Stimulated activated naive B cell treated with anti-CD40 and anti-IgM and Interleukin-4, amounts not matched to agents 10 μg/mL and 1 μg/mL and 100 μg/mL, for 72 hours (primary cell): ENCODE results near the gene SLC37A1.

Experiments
- ATAC-seq, 2 donors: fragments of 150-1000 bp; cut with Tn5 transposase; replicated peaks; 2 replicates each; pipeline ENCODE4 v1.10.0; 2021; ENCODE audit warnings: moderate library complexity in 1 of 2
- DNase-seq: peaks from one replicate; pipeline ENCODE4 v3.0.0; 2021
- H3K27ac Mint-ChIP-seq: one replicate; pipeline ENCODE4 v1.8.0; 2022; ENCODE audit warnings: mild to moderate bottlenecking, mixed read lengths
- H3K27me3 Mint-ChIP-seq, 2 donors: one replicate each; pipeline ENCODE4 v1.8.0; 2022; ENCODE audit warnings: mixed read lengths in 2 of 2
- H3K36me3 Mint-ChIP-seq, 2 donors: one replicate each; pipeline ENCODE4 v1.8.0; 2022; ENCODE audit warnings: mixed read lengths in 2 of 2, mild to moderate bottlenecking in 1 of 2
- H3K4me1 Mint-ChIP-seq, 2 donors: one replicate each; pipeline ENCODE4 v1.8.0; 2022; ENCODE audit warnings: mixed read lengths in 2 of 2, mild to moderate bottlenecking in 1 of 2
- H3K4me3 Mint-ChIP-seq, 2 donors: one replicate each; pipeline ENCODE4 v1.8.0; 2022; ENCODE audit warnings: mild to moderate bottlenecking in 2 of 2, mixed read lengths in 2 of 2, moderate library complexity in 1 of 2
- H3K9me3 Mint-ChIP-seq, 2 donors: one replicate each; pipeline ENCODE4 v1.8.0; 2022; ENCODE audit warnings: mixed read lengths in 2 of 2, mild to moderate bottlenecking in 1 of 2

The SLC37A1 gene

DNA sequence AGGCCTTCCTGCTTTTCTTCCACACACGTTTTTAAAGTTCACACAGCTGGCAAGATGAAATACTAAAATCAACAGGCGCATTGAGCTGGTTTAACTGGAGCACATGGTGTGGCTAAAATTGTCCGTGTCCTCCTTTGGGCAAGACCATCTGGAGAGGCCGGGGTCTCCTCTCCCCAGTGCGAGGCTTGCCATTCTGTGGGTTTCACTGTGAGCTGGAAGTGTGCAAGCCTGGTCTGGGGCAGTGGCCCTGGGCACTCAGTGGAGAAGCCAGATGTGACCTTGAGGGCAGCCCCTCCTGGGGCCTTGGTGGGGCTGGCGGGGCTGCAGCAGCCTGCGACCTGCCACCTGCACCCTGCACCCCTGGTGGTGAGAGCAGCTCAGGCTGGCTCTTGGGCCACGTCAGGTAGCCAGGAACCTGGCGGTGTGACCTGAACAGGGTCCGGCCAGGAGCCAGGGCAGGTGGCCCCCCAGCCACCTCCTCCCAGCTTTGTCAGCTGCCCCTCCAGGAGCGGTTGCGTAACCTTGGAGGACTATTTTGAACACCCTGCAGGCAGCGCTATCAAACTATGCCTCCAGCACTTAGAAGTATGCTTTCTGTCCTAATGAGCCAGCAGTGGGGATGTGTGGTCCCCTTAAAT, 52.4 kb downstream of the SLC37A1 start:
- ATAC-seq (no peak), DNase-seq (no peak)
- H3K4me1 Mint-ChIP-seq = peaks cover 9 to 19% of the 10 kb centered on the region in 2 donors
- no peak overlapping the region for H3K4me3 Mint-ChIP-seq
- no peaks in the 10 kb centered on the region for H3K27me3 Mint-ChIP-seq
- H3K9me3 Mint-ChIP-seq = no peaks in the 10 kb centered on the region
- H3K36me3 Mint-ChIP-seq = peaks cover 53 to 80% of the 10 kb centered on the region in 2 donors
- H3K27ac Mint-ChIP-seq = peak overlapping the region; percentile 31

DNA sequence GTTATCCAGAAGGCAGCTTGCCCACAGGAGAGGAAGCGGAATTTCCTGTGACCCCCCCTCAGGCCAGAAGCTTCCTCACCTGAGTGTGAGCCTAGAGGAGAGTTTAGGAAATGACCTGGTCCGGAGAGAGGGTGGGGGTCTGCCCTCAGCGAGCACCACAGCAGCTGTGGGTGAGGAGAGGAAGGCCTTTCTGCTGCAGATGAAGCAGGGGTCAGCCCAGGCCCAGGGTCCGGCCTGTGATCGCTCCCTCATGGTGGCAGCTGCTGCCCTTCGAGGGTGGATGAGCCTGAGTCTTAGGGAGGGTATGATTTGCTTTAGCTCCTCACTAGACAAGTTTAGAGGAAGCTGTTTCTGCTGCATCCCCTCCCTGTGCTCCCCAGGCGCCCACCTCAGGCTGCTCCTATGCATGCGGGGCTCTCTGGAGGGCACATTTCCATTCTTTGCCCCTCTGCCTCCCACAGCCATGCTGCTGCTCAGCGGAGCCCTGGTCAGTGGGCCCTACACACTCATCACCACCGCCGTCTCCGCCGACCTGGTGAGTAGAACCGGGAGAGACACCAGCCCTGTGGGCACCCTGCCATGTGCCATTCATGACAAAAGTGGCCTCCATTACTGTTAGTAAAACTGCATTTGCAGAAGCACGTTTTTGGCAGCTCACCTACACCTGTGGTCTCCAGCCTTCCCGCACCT, 53.0 kb downstream of the SLC37A1 start:
- peak overlapping the region; percentile 31 for H3K27ac Mint-ChIP-seq
- H3K4me1 Mint-ChIP-seq = peaks cover 7 to 12% of the 10 kb centered on the region in 2 donors
- no peak overlapping the region for H3K4me3 Mint-ChIP-seq
- H3K27me3 Mint-ChIP-seq = no peaks in the 10 kb centered on the region
- peaks cover 58 to 78% of the 10 kb centered on the region in 2 donors for H3K36me3 Mint-ChIP-seq
- no peak for DNase-seq
- H3K9me3 Mint-ChIP-seq = no peaks in the 10 kb centered on the region
- ATAC-seq = no peak

DNA sequence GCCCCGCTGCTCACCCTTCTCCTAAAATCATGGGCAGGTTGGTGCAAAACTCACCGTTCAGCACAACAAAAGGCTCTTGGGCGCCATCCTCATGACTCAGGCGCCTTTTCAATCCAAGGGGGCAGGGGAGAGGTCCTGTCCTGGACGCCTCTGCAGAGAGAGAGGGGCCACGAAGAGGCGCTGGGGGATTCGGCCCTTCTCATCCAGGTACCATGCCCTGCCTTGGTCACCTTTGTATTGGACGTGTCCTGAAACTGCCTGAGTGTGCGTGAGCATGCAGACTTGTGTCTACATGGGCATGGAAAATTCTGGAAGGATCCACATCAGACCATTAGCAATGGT, 53.5 kb downstream of the SLC37A1 start:
- H3K27ac Mint-ChIP-seq = peak overlapping the region; percentile 57
- DNase-seq = no peak
- no peak for ATAC-seq
- no peaks in the 10 kb centered on the region for H3K27me3 Mint-ChIP-seq
- peaks cover 63 to 78% of the 10 kb centered on the region in 2 donors for H3K36me3 Mint-ChIP-seq
- peaks cover 2 to 7% of the 10 kb centered on the region in 2 donors for H3K4me1 Mint-ChIP-seq
- no peaks in the 10 kb centered on the region for H3K9me3 Mint-ChIP-seq
- H3K4me3 Mint-ChIP-seq = no peak overlapping the region

DNA sequence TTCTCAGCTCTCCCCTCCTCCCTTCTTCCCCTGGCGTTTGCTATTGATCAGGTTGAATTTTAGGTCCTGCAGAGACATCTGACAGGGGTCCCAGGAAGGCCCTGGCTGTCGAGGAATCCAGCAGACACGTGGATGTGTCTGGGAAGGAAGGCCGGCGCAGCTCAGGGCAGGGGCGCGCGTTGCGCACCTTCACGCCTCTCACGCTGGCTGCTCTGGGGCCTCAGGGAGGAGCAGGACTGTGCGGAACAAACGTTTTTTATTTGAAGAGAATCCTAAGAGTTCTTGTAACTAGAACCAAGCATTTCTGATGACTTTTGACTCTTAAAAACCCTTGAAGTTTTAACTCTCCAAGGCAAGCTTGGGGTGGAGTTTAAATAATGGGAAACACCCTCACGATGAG, 54.2 kb downstream of the SLC37A1 start:
- Mint-ChIP-seq H3K27ac (no peak overlapping the region), H3K4me1 (peaks cover under 1% of the 10 kb centered on the region in 2 donors), H3K9me3 (no peaks in the 10 kb centered on the region), H3K36me3 (peaks cover 63 to 76% of the 10 kb centered on the region in 2 donors), H3K4me3 (no peak overlapping the region), H3K27me3 (no peaks in the 10 kb centered on the region)
- DNase-seq = no peak
- no peak for ATAC-seq

DNA sequence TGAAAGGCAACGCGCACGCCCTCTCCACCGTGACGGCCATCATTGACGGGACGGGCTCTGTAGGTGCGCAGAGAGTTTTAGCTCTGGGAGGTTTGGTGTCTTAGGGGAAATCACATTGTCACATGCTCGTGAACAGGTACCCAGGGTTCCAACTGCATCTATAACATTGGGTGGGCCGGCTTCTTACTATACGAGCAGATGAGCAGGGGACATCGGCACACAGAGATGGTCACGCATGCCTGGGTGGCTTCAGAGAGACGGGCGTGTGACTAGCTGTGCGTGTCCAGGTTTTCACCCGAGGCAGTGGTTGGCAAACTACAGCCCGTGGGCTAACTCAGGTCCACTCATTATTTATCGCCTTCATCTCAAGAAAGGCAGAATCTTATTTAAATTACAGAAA, 54.7 kb downstream of the SLC37A1 start:
- H3K4me1 Mint-ChIP-seq = no peaks in the 10 kb centered on the region
- DNase-seq (no peak), ATAC-seq (no peak)
- peak overlapping the region in 1 of 2 donors; percentile 25 for H3K4me3 Mint-ChIP-seq
- no peak overlapping the region for H3K27ac Mint-ChIP-seq
- peaks cover 61 to 75% of the 10 kb centered on the region in 2 donors for H3K36me3 Mint-ChIP-seq
- no peaks in the 10 kb centered on the region for H3K9me3 Mint-ChIP-seq
- no peaks in the 10 kb centered on the region for H3K27me3 Mint-ChIP-seq

DNA sequence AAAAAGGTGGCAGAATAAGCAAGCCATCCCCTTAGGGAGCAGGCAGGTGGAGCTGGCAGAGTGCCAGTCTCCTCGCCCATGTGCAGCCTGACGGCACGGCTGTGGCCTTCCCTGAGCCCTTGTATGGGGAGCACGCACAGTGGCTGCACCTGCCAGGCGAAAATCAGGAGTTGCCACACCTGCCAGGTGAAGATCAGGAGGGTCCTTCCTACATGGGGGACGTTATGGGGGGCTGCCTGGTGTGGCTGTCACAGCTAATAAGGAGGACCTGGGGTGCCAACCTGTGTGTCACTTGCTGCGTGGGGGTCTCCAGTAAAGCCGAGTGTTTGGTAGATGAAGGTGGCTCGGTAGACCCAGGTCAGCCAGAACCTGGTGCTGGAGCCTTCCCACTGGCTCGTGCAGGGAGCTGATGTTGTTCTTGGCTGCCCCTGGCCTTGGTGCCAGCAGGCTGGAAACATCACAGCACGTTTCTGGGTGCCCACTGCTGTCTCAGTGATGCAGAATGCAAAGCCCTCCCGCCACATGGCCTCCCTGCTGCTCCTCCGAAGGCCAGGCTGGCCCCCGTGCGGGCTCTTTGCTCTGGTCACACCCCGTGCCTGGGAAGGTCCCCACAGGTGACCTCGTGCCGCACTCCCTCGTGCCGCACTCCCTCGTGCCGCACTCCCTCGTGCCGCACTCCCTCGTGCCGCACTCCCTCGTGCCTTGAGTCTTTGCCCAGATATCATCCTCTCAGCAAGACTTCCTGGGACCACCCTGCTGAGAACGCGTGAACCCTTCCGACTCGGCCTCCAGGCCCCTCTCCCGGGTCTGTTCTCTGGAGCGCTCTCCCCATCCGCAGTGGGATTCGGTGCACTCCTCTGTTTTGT, 55.4 kb downstream of the SLC37A1 start:
- ATAC-seq = no peak
- no peak overlapping the region for H3K27ac Mint-ChIP-seq
- H3K36me3 Mint-ChIP-seq = peaks cover 55 to 74% of the 10 kb centered on the region in 2 donors
- no peaks in the 10 kb centered on the region for H3K9me3 Mint-ChIP-seq
- H3K4me1 Mint-ChIP-seq = no peaks in the 10 kb centered on the region
- no peak for DNase-seq
- no peak overlapping the region for H3K4me3 Mint-ChIP-seq
- H3K27me3 Mint-ChIP-seq = no peaks in the 10 kb centered on the region

DNA sequence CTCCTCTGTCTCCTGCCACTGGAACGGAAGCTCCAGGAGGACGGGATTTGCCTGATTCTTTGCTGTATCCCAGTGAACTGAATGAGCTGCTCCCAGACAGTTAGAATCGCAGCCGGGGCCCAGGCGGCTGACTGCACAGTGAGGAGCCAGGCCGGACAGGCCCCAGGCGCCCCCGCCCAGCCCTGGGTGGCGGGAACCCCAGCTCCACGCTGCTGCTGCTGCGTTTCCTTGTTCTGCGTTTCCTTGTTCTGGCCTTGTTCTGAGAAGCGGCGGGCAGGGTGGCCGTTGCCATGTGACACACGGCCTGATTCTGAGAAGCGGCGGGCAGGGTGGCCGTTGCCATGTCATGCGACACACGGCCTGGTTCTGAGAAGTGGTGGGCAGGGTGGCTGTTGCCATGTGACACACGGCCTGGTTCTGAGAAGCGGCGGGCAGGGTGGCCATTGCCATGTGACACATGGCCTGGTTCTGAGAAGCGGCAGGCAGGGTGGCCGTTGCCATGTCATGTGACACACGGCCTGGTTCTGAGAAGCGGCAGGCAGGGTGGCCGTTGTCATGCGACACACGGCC, 56.2 kb downstream of the SLC37A1 start:
- DNase-seq = no peak
- no peak overlapping the region for H3K4me3 Mint-ChIP-seq
- no peaks in the 10 kb centered on the region for H3K4me1 Mint-ChIP-seq
- ATAC-seq = no peak
- no peaks in the 10 kb centered on the region for H3K27me3 Mint-ChIP-seq
- H3K9me3 Mint-ChIP-seq = no peaks in the 10 kb centered on the region
- H3K27ac Mint-ChIP-seq = no peak overlapping the region
- H3K36me3 Mint-ChIP-seq = peaks cover 56 to 73% of the 10 kb centered on the region in 2 donors

DNA sequence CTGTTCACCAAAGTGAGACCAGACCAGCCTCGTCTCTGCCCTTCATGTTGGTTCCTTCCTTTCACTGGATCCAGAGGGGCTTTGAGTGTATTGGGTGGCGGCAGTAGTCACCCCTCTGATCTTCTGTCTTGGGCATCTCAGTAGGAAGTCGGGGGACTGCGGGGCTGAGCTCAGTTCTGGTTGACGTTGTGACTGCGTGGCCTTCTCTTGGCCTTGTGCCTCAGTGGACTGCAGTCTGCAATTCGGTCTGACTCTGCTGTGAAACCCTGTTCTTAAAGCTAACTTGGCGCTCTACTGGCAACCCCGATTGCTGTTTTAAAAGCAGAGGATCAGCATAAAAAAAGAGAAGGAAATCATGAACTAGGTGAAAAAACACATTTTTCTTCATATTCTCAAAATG, 56.7 kb downstream of the SLC37A1 start:
- Mint-ChIP-seq H3K4me1 (no peaks in the 10 kb centered on the region), H3K36me3 (peaks cover 57 to 73% of the 10 kb centered on the region in 2 donors), H3K9me3 (no peaks in the 10 kb centered on the region), H3K27me3 (no peaks in the 10 kb centered on the region), H3K27ac (no peak overlapping the region), H3K4me3 (no peak overlapping the region)
- DNase-seq (no peak), ATAC-seq (no peak)

DNA sequence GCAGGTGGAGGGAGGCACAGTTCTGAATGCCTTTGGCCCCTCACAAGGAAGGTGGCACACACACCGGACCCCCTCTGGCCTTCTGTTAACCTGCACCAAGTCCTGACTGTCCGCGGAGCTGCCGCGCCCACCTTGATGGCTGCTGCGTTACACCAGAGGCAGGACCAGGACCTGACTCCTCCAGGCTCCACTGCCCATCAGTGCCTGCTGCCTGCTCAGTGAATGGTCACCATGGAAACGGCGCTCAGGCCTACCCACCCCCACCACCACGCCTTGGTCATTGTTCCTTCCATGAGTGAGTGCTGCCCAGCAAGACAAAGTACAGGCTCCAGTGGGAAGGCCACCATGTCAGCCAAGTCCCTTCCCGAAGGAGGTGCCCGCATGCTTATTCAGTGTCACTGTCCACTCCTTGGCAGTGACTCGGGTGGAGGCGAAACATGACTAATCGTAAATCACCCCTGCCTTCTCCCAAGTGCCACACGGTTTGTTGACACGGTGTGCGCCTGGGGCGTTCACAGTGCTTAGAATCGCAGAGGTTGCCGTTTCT, 57.3 kb downstream of the SLC37A1 start:
- no peak for DNase-seq
- Mint-ChIP-seq H3K9me3 (peaks cover under 1 to 4% of the 10 kb centered on the region in 2 donors), H3K27me3 (no peaks in the 10 kb centered on the region), H3K4me3 (no peak overlapping the region), H3K36me3 (peaks cover 63 to 75% of the 10 kb centered on the region in 2 donors), H3K4me1 (no peaks in the 10 kb centered on the region), H3K27ac (no peak overlapping the region)
- no peak for ATAC-seq

DNA sequence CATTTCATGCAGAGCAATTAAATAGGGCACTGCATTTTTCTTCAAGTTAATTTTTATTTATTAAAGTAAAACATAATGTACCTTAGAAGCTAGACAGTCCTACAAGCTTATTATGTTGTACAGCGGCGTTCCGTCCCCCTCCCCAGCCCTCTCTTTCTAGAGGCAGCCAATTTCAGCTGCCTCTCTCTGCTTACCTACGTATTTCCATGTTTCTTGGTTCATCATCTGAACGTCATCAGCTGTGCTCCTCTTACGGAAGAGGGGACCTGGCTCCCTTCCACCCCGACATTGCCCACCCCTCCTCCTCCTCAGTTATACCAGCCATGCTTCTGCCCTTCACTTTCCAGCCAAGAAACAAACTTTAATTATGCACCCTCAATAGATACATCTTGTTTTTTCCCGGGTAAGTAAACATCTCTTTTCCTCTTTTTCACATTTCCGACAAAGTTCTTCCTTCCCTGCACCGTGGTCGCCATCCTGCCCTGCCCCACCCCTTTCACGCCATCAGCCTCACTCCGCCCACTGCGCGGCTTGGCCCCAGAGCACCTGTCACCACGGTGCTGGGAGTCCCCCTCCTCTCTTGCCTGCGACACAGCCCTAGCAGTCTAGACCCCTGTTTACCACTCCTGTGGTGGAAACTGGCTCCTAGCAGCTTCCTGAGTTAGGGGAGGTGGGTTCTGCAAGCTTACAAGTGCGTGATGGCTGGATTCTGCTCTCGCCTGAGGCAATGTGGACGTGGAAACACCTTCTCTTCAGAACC, 57.9 kb downstream of the SLC37A1 start:
- DNase-seq (no peak), ATAC-seq (no peak)
- H3K36me3 Mint-ChIP-seq = peaks cover 67 to 81% of the 10 kb centered on the region in 2 donors
- no peak overlapping the region for H3K4me3 Mint-ChIP-seq
- no peaks in the 10 kb centered on the region for H3K27me3 Mint-ChIP-seq
- H3K4me1 Mint-ChIP-seq = no peaks in the 10 kb centered on the region
- H3K9me3 Mint-ChIP-seq = peaks cover 5 to 9% of the 10 kb centered on the region in 2 donors
- no peak overlapping the region for H3K27ac Mint-ChIP-seq

DNA sequence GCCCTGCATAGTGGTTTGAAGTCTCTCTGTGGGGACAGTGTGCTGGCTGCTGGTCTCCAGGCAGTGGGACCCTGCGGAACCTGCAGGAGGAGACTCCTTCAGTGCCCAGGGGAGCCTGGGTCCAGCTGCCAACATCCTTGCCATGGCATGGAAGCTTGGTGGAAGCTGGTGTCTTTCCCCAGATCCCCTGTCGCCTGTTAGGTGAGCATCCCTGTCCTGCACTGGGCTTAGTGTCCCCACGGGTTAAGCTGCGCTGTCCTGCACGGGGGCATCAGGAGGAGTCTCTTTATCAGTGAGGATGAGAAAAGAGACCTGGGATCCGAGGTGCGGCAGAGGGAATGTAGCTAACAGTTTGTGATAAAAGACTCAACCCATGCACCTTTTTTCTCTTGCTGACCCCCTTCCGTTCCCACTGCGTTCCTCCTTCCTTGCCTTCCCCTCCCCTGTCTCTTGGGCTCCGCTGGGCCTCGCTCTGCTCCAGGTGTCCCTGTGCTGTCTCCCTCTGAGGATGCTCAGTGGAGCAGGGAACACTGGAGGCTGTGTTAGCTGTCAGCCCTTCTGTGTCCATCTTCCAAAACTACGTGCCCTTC, 59.3 kb downstream of the SLC37A1 start:
- no peaks in the 10 kb centered on the region for H3K4me1 Mint-ChIP-seq
- peaks cover 11 to 16% of the 10 kb centered on the region in 2 donors for H3K9me3 Mint-ChIP-seq
- H3K27ac Mint-ChIP-seq = no peak overlapping the region
- peaks cover 70 to 84% of the 10 kb centered on the region in 2 donors for H3K36me3 Mint-ChIP-seq
- H3K4me3 Mint-ChIP-seq = no peak overlapping the region
- no peaks in the 10 kb centered on the region for H3K27me3 Mint-ChIP-seq
- ATAC-seq (no peak), DNase-seq (no peak)

DNA sequence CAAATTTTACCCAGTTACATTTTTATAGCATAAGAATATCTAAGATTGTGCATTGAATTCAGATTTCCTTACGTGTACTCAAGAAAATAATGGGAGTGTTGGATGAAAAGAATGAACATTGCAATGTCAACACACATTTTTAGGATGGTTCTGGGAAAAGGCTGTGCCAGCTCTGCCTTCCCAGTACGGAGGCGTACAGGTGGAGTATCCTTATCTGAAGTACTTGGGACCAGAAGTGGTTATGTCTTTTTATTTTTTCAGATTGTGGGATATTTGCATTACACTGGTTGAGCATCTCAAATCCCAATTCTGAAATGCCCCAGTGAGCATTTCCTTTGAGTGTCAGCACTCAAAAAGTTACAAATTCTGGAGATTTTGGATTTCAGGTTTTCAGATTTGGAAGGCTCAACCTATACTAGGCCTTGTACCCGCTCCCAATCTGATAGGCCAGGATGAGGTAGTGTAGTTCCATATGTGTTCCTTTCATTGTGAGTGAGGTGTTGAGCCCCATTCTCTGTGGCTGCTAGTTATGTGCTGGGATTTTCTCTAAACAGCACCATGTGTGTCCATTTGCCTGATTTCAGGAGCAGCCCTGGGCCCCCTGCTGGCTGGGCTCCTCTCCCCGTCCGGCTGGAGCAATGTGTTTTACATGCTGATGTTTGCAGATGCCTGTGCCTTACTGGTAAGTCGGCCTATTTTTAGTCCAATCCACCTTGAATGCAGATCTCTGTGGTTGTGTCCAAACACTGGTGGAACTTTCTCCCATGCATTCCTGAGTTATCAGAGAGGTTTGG, 60.8 kb downstream of the SLC37A1 start:
- DNase-seq = no peak
- no peak overlapping the region for H3K27ac Mint-ChIP-seq
- H3K4me1 Mint-ChIP-seq = no peaks in the 10 kb centered on the region
- H3K27me3 Mint-ChIP-seq = no peaks in the 10 kb centered on the region
- no peak overlapping the region for H3K4me3 Mint-ChIP-seq
- peaks cover 11 to 16% of the 10 kb centered on the region in 2 donors for H3K9me3 Mint-ChIP-seq
- H3K36me3 Mint-ChIP-seq = peaks cover 66 to 79% of the 10 kb centered on the region in 2 donors
- ATAC-seq = no peak

DNA sequence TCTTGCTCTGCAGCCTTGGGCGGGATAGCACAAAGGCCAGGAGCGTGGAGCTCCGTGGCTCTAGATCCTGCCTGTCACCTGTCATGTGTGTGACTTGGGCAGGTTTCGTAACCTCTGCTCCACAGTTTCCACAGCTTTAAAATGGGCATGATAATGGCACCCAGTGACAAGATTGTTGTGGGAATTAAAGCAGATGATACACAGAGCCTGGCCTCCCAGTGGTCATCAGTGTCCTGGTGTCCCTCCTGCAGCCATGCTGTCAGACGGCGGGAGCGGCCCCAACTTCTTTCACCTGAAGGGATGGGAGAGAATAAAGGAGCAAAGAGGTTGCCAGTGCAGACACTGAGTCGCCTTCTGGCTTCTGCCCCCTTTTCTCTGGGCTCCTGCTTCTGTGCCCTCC, 61.5 kb downstream of the SLC37A1 start:
- H3K27ac Mint-ChIP-seq = no peak overlapping the region
- H3K4me3 Mint-ChIP-seq = no peak overlapping the region
- no peak for ATAC-seq
- H3K27me3 Mint-ChIP-seq = no peaks in the 10 kb centered on the region
- H3K36me3 Mint-ChIP-seq = peaks cover 60 to 72% of the 10 kb centered on the region in 2 donors
- H3K9me3 Mint-ChIP-seq = peaks cover 11 to 16% of the 10 kb centered on the region in 2 donors
- no peaks in the 10 kb centered on the region for H3K4me1 Mint-ChIP-seq
- DNase-seq = no peak
